ENCODE measurements around the gene NARF.
A peak's percentile ranks its signal among the peaks of the same experiment; 100 is the strongest.

NARF gene

GRCh38 chr17:82497483-82498405, 39.2 kb downstream of the NARF start:
- no peaks in the 10 kb centered on the region for H3K36me3 ChIP-seq (ENCODE audit: control insufficient read depth, insufficient read depth, low read length)
- peak overlapping the region; percentile 82 for H3K56ac ChIP-seq (ENCODE audit: low read length)
- no peak overlapping the region for H2AK5ac ChIP-seq (ENCODE audit: low read length)
- H3K27ac ChIP-seq (ENCODE audit: low read depth, low read length) = no peak overlapping the region
- H4K8ac ChIP-seq (ENCODE audit: low read depth, low read length) = no peak overlapping the region
- DNase-seq = peak; percentile 43
- no peak overlapping the region for H3K4ac ChIP-seq (ENCODE audit: low read depth, low read length)
- H3K18ac ChIP-seq (ENCODE audit: low read length) = peak overlapping the region; percentile 20
- no peaks in the 10 kb centered on the region for H3K79me1 ChIP-seq (ENCODE audit: low read length)
- H3K4me2 ChIP-seq (ENCODE audit: low read length) = peak overlapping the region; percentile 29
- H3K79me2 ChIP-seq (ENCODE audit: control insufficient read depth, insufficient read depth, low read length) = no peaks in the 10 kb centered on the region
- peak overlapping the region; percentile 41 for H3K9ac ChIP-seq (ENCODE audit: low read length)
- no peak overlapping the region for H2BK15ac ChIP-seq (replicated peaks; ENCODE audit: low read depth)
- no peaks in the 10 kb centered on the region for H3K4me1 ChIP-seq (ENCODE audit: control insufficient read depth, low read depth, low read length)
- H4K5ac ChIP-seq (ENCODE audit: low read length) = no peak overlapping the region
- WGBS (ENCODE audit: extremely low coverage, insufficient coverage, low lambda C conversion rate) = no CpG with 5 or more reads among the region's 66 CpGs
- no peak overlapping the region for H2BK5ac ChIP-seq (ENCODE audit: low read length)
- H3K27me3 ChIP-seq (ENCODE audit: insufficient read depth, low read length, poor library complexity) = no peaks in the 10 kb centered on the region
- peak overlapping the region; percentile 10 for H3K4me3 ChIP-seq (ENCODE audit: low read length)
- H2BK120ac ChIP-seq (ENCODE audit: low read depth, low read length) = no peak overlapping the region
- H3K23ac ChIP-seq (ENCODE audit: low read length) = no peak overlapping the region

- H3K79me2 ChIP-seq (ENCODE audit: control insufficient read depth, insufficient read depth, low read length) = no peaks in the 10 kb centered on the region
- H3K23ac ChIP-seq (ENCODE audit: low read length) = no peak overlapping the region
Observed at GRCh38 chr17:82502207-82502606, 43.7 kb downstream of the NARF start.

GRCh38 chr17:82503094-82503727, 44.7 kb downstream of the NARF start:
- no peak overlapping the region for H3K4me2 ChIP-seq (ENCODE audit: low read length)
- H4K5ac ChIP-seq (ENCODE audit: low read length) = no peak overlapping the region
- no peak overlapping the region for H3K4ac ChIP-seq (ENCODE audit: low read depth, low read length)
- H3K56ac ChIP-seq (ENCODE audit: low read length) = no peak overlapping the region
- no peak overlapping the region for H3K27ac ChIP-seq (ENCODE audit: low read depth, low read length)
- H4K8ac ChIP-seq (ENCODE audit: low read depth, low read length) = no peak overlapping the region
- H2BK5ac ChIP-seq (ENCODE audit: low read length) = no peak overlapping the region
- no peak overlapping the region for H3K23ac ChIP-seq (ENCODE audit: low read length)
- H3K18ac ChIP-seq (ENCODE audit: low read length) = no peak overlapping the region
- H3K79me1 ChIP-seq (ENCODE audit: low read length) = no peaks in the 10 kb centered on the region
- H3K9ac ChIP-seq (ENCODE audit: low read length) = no peak overlapping the region
- no peak overlapping the region for H3K4me3 ChIP-seq (ENCODE audit: low read length)
- H2BK15ac ChIP-seq (replicated peaks; ENCODE audit: low read depth) = no peak overlapping the region
- no peaks in the 10 kb centered on the region for H3K27me3 ChIP-seq (ENCODE audit: insufficient read depth, low read length, poor library complexity)
- DNase-seq = no peak
- no peak overlapping the region for H2AK5ac ChIP-seq (ENCODE audit: low read length)
- WGBS (ENCODE audit: extremely low coverage, insufficient coverage, low lambda C conversion rate) = no CpG with 5 or more reads among the region's 12 CpGs
- no peaks in the 10 kb centered on the region for H3K79me2 ChIP-seq (ENCODE audit: control insufficient read depth, insufficient read depth, low read length)
- H3K36me3 ChIP-seq (ENCODE audit: control insufficient read depth, insufficient read depth, low read length) = no peaks in the 10 kb centered on the region
- H2BK120ac ChIP-seq (ENCODE audit: low read depth, low read length) = no peak overlapping the region
- no peaks in the 10 kb centered on the region for H3K4me1 ChIP-seq (ENCODE audit: control insufficient read depth, low read depth, low read length)

More at GRCh38 chr17:82502207-82502606, 43.7 kb downstream of the NARF start:
- Histone ChIP-seq H2BK15ac (replicated peaks; ENCODE audit: low read depth) (no peak overlapping the region), H2AK5ac (ENCODE audit: low read length) (no peak overlapping the region), H3K27me3 (ENCODE audit: insufficient read depth, low read length, poor library complexity) (no peaks in the 10 kb centered on the region), H3K4me1 (ENCODE audit: control insufficient read depth, low read depth, low read length) (no peaks in the 10 kb centered on the region), H2BK120ac (ENCODE audit: low read depth, low read length) (no peak overlapping the region), H4K5ac (ENCODE audit: low read length) (no peak overlapping the region), H3K4ac (ENCODE audit: low read depth, low read length) (no peak overlapping the region), H3K4me3 (ENCODE audit: low read length) (no peak overlapping the region), H3K4me2 (ENCODE audit: low read length) (no peak overlapping the region), H2BK5ac (ENCODE audit: low read length) (no peak overlapping the region), H3K9ac (ENCODE audit: low read length) (no peak overlapping the region), H3K79me1 (ENCODE audit: low read length) (no peaks in the 10 kb centered on the region), H3K18ac (ENCODE audit: low read length) (no peak overlapping the region), H3K56ac (ENCODE audit: low read length) (no peak overlapping the region), H3K36me3 (ENCODE audit: control insufficient read depth, insufficient read depth, low read length) (no peaks in the 10 kb centered on the region), H4K8ac (ENCODE audit: low read depth, low read length) (no peak overlapping the region), H3K27ac (ENCODE audit: low read depth, low read length) (no peak overlapping the region)
- no peak for DNase-seq
- WGBS (ENCODE audit: extremely low coverage, insufficient coverage, low lambda C conversion rate) = no CpG with 5 or more reads among the region's 8 CpGs

DNA sequence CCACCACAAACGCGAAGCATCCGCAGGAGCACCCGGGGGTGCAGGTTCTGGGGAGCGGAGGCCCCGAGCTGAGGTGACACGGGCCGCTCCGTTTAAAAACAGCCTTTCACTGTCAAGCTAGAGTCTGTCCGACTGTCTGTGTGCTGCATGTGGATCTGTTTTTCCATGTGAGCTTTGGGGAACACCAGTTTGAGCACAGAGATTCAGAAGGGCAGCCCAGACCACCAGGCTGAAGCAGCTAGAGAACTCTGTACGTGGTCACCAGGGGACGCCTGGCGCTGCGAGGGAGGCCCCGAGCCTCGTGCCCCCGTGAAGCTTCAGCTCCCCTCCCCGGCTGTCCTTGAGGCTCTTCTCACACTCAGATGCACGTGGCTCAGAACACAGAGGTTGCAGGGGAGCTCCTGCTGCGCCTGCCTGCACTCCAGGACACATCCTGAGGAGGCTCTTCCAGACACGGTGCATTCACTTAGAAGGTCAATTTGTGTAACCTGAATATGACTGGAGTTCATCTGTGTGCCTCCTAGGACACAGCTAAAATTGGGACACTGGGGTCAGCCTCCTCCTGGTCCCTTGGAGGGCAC, 45.3 kb downstream of the NARF start:
- H2BK5ac ChIP-seq (ENCODE audit: low read length) = no peak overlapping the region
- no peak overlapping the region for H3K9ac ChIP-seq (ENCODE audit: low read length)
- no peak overlapping the region for H3K4me3 ChIP-seq (ENCODE audit: low read length)
- DNase-seq = no peak
- H3K27me3 ChIP-seq (ENCODE audit: insufficient read depth, low read length, poor library complexity) = no peaks in the 10 kb centered on the region
- H4K8ac ChIP-seq (ENCODE audit: low read depth, low read length) = no peak overlapping the region
- no peak overlapping the region for H4K5ac ChIP-seq (ENCODE audit: low read length)
- H2BK120ac ChIP-seq (ENCODE audit: low read depth, low read length) = no peak overlapping the region
- no peak overlapping the region for H3K56ac ChIP-seq (ENCODE audit: low read length)
- H3K79me1 ChIP-seq (ENCODE audit: low read length) = no peaks in the 10 kb centered on the region
- H3K27ac ChIP-seq (ENCODE audit: low read depth, low read length) = no peak overlapping the region
- WGBS (ENCODE audit: extremely low coverage, insufficient coverage, low lambda C conversion rate) = no CpG with 5 or more reads among the region's 21 CpGs
- no peak overlapping the region for H3K4me2 ChIP-seq (ENCODE audit: low read length)
- H3K36me3 ChIP-seq (ENCODE audit: control insufficient read depth, insufficient read depth, low read length) = no peaks in the 10 kb centered on the region
- H3K4me1 ChIP-seq (ENCODE audit: control insufficient read depth, low read depth, low read length) = no peaks in the 10 kb centered on the region
- H2AK5ac ChIP-seq (ENCODE audit: low read length) = no peak overlapping the region
- H3K79me2 ChIP-seq (ENCODE audit: control insufficient read depth, insufficient read depth, low read length) = no peaks in the 10 kb centered on the region
- H3K18ac ChIP-seq (ENCODE audit: low read length) = no peak overlapping the region
- no peak overlapping the region for H2BK15ac ChIP-seq (replicated peaks; ENCODE audit: low read depth)
- no peak overlapping the region for H3K4ac ChIP-seq (ENCODE audit: low read depth, low read length)
- H3K23ac ChIP-seq (ENCODE audit: low read length) = no peak overlapping the region

DNA sequence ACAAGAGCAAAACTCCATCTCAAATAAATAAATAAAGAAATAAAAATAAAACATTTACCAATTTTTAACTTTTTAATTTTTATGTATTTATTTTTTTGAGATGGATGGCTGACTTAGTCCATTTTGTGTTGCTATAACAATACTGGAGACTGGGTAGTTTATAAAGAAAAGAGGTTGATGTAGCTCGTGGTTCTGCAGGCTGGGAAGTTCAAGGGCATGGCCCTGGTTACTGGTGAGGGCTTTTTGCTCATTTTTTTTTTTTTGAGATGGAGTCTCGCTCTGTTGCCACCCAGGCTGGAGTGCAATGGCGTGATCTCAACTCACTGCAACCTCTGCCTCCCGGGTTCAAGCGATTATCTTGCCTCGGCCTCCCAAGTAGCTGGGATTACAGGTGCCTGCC, 46.8 kb downstream of the NARF start:
- Histone ChIP-seq H3K9ac (ENCODE audit: low read length) (no peak overlapping the region), H2BK5ac (ENCODE audit: low read length) (no peak overlapping the region), H2BK15ac (replicated peaks; ENCODE audit: low read depth) (no peak overlapping the region), H4K5ac (ENCODE audit: low read length) (no peak overlapping the region), H2BK120ac (ENCODE audit: low read depth, low read length) (no peak overlapping the region), H3K18ac (ENCODE audit: low read length) (no peak overlapping the region), H3K27me3 (ENCODE audit: insufficient read depth, low read length, poor library complexity) (no peaks in the 10 kb centered on the region), H3K27ac (ENCODE audit: low read depth, low read length) (no peak overlapping the region), H4K8ac (ENCODE audit: low read depth, low read length) (no peak overlapping the region), H3K56ac (ENCODE audit: low read length) (no peak overlapping the region), H3K23ac (ENCODE audit: low read length) (no peak overlapping the region), H3K4me1 (ENCODE audit: control insufficient read depth, low read depth, low read length) (no peaks in the 10 kb centered on the region), H3K36me3 (ENCODE audit: control insufficient read depth, insufficient read depth, low read length) (no peaks in the 10 kb centered on the region), H3K79me1 (ENCODE audit: low read length) (no peaks in the 10 kb centered on the region), H3K4me2 (ENCODE audit: low read length) (no peak overlapping the region), H3K4ac (ENCODE audit: low read depth, low read length) (no peak overlapping the region), H2AK5ac (ENCODE audit: low read length) (no peak overlapping the region), H3K4me3 (ENCODE audit: low read length) (no peak overlapping the region), H3K79me2 (ENCODE audit: control insufficient read depth, insufficient read depth, low read length) (no peaks in the 10 kb centered on the region)
- no CpG with 5 or more reads among the region's 6 CpGs for WGBS (ENCODE audit: extremely low coverage, insufficient coverage, low lambda C conversion rate)
- DNase-seq = no peak
